Breast epithelium (tissue), 3 donors: ENCODE measurements around the gene NMBR.

Source experiments
- POLR2AphosphoS5 ChIP-seq, 3 donors: sonication (generic); formaldehyde crosslinking; IDR thresholded peaks; one replicate each; pipeline ENCODE4 v1.6.1; 2017; ENCODE audit warnings: antibody characterized with exemption in 3 of 3
- TF ChIP-seq, protein P1 (sequence below), 3 donors: fragments of 450-650 bp; IDR thresholded peaks; one replicate each; pipeline ENCODE4 v1.5.1; 2016 to 2017; ENCODE audit warnings: antibody characterized with exemption in 3 of 3, mild to moderate bottlenecking in 3 of 3, moderate library complexity in 3 of 3

DNA sequence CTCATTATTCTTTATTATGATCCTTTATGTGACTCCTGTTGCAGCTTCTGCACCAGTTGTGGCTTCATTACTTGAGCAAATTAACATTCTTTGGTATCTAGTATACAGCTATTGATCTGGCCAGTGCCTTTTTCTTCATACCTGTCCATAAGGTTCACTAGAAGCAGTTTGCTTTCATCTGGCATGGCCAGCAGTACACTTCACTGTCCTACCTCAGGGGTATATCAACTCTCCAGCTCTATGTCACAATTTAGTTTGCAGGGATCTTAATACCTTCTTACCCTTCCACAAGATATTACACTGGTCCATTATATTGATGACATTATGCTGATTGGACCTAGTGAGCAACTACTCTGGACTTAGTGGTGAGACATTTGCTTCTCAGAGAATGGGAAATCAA is 46.7 kb upstream of the NMBR start:
- TF ChIP-seq, protein P1, sequence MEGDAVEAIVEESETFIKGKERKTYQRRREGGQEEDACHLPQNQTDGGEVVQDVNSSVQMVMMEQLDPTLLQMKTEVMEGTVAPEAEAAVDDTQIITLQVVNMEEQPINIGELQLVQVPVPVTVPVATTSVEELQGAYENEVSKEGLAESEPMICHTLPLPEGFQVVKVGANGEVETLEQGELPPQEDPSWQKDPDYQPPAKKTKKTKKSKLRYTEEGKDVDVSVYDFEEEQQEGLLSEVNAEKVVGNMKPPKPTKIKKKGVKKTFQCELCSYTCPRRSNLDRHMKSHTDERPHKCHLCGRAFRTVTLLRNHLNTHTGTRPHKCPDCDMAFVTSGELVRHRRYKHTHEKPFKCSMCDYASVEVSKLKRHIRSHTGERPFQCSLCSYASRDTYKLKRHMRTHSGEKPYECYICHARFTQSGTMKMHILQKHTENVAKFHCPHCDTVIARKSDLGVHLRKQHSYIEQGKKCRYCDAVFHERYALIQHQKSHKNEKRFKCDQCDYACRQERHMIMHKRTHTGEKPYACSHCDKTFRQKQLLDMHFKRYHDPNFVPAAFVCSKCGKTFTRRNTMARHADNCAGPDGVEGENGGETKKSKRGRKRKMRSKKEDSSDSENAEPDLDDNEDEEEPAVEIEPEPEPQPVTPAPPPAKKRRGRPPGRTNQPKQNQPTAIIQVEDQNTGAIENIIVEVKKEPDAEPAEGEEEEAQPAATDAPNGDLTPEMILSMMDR (IDR thresholded peaks at IDR 0.05): no peak
- TF ChIP-seq POLR2AphosphoS5 (IDR thresholded peaks at IDR 0.05): no peak
